ENCODE measurements around the gene ELMO1.
"Not testable (repeated sequence)": the region's sequence is repeated elsewhere in the genome, so short reads cannot be mapped to it uniquely, and the experiment has no call there.

The ELMO1 gene

DNA sequence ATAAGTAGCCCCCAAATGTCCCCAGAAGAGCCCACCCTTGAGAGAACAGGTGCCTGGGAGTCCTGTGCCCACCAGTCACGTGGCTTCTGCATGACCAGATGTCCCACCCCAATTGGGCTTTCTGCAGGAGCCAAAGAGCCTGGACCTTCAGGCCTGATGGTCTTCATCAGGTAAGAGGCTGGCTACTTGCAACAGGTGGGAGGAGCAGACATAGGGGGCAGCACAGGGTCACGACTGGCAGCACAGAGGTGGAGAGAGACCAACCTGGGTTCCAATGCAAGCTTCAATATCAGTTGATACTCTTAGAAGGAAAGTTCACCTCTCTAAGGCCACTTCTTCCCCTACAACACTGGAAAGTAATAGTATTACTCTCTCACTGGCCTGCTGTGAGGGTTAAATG is 288.0 kb downstream of the ELMO1 start:
- no peak for DNase-seq

DNA sequence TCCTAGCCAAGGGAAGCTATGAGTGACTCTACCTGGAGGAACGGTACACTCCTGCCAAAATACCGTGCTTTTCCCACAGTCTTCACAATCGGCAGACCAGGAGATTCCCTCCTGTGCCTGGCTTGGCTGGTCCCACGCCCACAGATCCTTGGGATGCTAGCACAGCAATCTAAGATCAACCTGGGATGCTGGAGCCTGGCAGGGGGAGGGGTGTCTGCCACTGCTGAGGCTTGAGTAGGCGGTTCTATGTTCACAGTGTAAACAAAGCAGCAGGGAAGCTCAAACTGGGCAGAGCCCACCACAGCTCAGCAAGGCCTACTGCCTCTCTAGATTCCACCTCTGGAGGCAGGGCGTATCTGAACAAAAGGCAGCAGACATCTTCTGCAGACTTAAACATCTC is 295.3 kb downstream of the ELMO1 start:
- DNase-seq = no peak

DNA sequence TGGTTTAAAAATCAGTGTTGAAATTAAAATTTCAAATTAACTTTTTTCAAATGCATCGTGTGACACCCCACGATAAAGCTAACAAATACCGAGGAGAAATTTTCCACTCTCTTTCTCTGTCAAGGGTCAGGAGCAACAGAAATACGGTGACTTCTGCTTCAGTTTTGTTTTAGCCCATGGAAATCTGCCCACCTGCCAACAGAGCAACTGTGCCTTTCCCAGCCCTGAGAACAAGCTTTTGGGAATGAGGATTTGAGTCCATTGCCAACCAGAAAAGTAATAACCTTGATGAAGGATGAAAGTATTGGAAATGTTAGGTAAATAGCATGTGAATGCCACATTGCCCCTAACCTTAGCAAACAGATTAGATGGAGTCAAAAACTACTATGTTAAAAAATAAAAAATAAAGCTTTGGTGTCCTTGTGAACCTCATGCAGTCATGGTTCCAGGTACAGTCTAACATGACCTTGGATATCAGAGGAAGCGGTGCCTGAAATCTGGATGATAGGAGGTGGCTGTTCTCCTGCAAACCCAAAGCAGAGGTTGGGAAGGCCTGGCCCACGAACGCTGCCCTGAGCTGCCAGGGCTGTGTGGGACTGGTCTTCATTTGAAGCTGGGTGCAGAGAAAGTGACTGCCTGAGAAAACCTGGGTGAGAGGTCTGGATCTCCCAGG is 296.8 kb downstream of the ELMO1 start:
- no peak for DNase-seq

DNA sequence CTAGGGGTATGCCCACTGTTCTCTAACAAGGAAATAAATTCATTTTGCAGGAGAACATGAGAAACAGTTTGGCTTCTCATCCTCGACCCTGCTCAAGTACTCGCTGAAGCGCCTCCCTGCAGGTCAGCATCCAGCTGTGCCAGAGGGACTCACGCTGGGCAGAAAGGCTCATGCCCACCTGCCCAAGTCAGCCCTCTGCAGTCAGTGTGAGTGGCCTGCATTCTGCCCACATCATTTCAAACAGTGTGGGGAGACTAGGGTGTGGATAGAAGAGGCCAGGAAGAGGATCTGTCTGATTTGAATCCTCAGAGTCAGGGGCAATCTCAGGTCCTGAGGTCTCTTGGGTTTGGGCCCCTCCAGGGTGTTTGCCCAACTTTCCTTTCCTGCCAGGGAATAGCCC is 297.8 kb downstream of the ELMO1 start:
- no peak for DNase-seq

DNA sequence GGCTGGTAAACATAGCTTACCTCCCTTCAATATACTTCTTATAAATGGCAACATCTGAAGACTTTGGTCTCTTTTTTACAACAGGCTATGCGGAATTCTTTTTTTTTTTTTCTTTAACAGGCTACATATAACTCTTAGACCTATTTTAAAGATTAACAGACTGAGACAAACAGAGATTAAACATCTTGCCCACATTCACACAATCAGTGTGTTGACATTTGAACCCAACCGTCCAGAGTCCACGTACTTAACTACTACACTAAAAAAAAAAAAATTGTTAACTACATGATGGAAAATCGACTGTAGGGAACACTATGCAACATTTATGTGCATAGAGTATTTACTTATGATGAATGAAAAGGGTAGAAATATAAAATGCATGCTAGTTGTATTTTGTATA is 298.5 kb downstream of the ELMO1 start:
- DNase-seq = no peak

DNA sequence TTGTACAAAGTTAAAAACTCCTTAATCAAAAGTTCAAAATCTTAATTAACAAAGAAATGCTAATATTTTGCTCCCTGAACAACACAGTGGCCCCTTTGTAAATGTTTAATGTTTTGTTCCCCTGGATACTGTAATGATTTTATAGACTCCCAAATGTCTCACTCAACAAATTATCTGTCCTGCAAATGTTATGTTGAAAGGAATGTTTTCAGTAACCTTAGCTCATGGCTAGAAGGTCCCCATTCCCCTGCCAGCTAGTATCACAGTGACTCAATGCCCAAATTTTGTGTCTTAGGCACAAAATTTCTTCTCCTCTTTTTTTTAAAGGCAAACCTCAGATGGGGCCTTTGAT is 298.9 kb downstream of the ELMO1 start:
- DNase-seq = no peak

DNA sequence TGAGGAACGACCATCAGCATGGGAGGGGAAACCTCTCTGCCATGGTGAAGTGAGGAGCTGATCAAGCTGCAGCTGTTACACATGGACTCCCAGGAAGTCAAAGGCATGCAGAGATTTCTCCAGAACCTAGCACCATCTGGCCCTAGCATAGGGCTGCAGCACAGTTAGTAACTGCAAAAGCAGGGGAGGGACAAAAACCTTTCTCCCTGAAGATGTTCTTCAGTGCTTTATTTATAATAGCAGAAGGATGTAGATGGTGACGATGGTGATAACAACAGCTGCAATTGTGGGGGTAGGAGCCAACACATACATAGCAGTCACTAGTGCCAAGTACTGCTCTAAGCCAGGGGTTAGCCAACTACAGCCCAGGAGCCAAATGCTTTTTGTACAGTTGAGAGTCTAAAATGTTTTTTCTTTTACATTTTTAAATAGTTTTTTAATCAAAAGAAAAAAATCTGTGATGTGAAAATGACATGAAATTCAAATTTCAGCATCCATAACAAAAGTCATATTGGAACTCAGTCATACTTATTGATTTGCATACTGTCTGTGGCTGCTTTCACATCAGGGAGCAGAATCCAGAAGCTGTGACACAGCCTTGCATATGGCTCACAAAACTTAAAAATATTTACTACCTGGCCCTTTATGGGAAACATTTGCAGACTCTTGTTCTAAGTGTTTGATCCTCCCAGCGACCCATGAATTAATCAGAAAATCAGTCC is 299.5 kb downstream of the ELMO1 start:
- no peak for DNase-seq

DNA sequence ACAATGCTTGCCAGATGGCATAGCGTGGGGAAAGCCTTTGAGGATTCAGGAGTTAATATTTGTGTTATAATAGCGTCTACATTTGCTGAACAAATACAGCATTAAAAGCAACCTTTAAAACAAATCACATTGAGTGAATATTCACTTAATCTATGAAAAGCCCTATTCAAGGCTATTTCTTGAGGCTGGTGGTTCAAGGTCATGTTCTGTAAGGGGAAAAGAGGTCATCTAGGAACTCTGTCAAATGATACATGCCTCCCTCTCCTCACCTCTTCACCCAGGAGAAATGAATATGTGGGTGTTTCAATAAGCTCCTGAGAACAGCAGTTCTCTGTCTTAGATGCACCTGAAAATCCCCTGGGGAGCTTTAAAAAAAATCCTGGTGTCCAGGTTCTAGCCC is 303.0 kb downstream of the ELMO1 start:
- no peak for DNase-seq

DNA sequence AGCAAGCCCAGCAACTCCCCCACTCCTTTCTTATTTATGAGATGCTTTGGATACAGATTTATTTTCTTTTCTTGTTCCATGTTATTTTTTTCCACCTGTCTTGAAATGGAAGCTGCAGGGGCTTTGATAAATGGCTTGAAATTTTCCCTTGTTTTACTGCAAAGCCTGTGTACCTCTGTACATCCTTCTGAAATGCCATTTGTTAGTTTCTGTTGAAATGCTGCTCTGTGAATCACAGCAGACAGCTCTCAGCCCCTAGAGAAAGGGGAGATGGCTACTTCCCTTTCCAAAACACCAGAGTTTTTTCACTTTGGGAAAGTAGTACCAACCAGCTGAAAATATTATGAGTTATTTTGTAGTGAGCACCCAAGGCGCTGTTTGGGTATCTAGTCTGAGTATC is 304.2 kb downstream of the ELMO1 start:
- no peak for DNase-seq

DNA sequence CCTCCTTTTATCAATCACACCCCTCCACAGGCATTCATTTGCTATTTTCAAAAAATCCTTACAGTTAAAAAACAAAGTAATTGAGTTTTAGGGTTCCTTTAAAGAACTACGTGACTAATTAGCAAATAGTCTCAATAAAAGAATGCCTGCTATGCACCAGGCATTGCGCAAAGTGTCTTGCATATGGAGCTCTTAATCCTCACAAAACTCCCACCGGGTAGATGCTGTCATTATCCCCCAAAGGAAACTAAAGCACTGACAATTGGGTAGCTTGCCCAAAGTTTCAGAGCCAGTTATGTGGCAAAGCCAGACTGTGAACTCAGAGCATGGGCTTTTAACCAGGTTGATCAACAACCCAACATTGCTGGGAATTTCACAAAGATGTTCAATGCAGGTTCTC is 305.7 kb downstream of the ELMO1 start:
- no peak for DNase-seq

DNA sequence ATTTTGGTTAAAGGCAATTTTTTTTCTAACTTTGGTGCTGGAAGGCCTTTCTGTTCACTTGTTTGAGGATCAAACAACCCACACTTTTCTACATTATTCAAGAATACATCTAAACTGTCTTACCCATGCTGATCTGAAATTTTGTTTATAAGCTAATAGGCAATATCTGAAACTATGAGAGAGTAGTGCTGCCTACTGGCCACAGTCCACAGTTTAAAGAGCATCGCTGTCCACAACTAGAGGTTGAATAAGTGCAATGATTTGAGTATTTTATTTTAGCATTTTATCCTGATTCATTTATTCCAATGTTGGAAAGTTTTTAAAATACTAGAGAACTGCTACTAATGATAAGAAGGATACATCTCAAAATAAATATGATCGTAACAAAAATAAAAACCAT is 306.9 kb downstream of the ELMO1 start:
- no peak for DNase-seq

DNA sequence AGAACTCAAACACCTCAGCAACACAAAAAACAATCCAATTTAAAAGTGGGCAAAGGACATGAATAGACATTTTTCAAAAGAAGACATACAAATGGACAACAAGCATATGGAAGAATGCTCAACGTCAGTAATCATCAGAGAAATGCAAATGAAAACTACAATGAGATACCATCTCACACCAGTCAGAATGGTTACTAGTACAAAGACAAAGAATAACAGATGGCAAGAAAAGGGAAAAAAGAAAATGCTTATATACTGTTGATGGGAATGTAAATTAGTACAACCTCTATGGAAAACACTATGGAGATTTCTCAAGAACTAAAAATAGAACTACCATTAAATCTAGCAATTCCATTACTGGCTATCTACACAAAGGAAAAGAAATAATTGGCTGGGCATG is 314.8 kb downstream of the ELMO1 start:
- DNase-seq = not testable (repeated sequence)

DNA sequence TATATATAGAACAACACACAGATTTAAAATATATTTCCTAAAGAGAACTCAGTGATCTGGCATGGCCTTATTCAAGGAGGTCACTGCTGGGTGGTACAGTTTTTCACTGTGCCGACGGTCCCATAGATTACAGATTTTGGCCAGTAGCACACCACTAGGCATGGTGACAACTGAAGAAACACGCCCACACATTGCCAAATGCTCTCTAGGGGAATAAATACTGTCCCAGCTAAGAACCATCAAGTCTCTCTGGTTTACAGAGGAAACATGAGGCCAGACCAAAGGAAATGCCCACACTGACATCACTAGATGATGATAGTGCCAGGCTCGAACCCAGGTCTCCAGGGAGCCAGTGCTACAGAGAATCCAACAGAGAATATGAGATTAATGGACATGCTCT is 316.8 kb downstream of the ELMO1 start:
- DNase-seq = no peak

DNA sequence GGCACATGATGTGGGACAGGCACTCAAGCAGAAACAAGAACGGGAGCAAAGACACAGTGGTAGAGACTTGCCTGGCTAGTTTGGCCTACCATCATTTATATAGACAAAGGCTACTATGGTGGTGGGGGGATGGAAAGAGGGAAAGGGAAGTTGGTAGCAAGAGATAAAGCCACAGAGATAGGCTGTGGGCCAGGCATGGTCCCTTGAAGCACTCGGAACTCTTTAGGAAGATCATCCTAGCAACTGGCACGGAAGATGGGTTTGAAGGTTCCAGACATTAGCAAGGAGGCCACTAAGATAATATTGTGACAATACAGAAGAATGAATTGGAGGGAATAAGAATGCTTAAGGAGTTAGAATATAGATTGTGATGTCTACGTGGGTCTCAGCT is 319.6 kb downstream of the ELMO1 start:
- no peak for DNase-seq

DNA sequence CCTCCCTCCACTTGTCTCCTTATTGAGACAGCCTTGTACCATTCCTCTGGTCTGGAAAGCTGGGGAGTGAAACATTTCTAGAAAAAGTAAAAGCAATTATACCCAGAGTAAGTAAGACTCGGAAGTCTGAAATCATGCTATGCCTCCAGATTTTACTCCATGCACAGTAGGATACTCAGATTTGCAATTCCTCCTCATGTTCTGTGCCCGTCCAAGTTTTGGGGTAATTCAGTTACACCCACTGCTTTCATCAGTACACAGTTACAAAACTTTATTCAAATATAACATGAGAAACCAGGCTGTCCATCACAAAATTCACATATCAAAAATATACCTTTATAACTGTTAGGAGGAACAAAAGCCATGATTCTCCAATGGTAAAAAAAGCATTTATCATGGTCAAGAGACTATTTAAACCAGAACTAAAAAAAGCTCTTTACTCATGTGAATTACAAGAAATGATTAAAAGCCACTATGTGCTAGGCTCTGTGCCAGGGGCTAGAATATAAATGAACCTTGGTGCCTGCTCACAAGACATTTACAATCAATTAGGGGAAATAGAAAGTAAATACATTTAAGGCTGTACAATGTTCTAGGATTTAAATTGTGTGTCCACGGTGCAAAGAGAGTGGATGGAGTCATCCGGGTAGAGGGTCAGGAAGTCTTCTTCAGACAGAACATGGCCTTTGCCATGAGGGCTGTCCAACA is 320.2 kb downstream of the ELMO1 start:
- no peak for DNase-seq

DNA sequence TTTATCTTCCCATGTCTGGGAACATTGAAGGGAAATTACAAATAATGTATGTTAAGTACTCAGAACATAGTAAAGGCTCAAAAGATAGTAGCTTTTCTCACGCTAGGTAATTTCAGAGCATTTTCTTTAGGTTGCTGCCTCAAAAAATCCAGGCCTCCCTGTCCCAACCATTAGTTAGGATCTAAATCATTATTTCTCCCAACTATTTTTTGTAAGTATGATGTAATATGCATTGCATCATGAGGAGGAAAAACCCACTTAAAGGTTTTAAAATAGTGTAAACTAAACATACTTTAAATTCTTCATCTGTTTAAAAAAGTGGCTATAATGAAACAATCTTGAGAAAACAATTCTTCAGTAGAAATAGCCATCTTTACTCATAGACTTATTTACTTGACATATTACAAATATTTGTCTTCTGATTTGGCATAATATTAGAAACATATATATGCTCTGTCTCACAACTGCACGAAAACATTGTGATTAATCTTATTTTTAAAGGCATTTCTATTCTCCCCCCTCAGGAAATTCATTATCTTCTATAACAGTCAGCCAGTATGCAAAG is 329.3 kb downstream of the ELMO1 start:
- DNase-seq = no peak

DNA sequence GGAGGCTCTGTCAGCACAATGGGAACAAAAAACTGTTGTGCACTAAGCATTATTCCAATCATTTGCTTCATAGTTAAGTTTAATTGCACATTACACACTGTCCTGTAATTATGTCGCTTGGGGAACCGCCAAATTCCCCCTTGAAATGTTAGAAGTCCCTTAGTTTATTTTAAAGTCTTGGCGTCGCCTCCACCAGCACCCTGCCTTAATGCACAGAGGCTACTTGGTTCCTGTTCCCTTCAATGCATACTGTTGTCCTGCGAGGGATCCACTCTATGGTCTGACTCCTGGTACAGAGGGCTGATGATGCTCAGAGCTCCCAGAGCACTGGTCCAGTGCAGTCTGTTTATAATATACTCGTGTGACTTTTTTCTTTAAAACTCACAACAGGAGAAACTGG is 330.7 kb downstream of the ELMO1 start:
- DNase-seq = no peak

DNA sequence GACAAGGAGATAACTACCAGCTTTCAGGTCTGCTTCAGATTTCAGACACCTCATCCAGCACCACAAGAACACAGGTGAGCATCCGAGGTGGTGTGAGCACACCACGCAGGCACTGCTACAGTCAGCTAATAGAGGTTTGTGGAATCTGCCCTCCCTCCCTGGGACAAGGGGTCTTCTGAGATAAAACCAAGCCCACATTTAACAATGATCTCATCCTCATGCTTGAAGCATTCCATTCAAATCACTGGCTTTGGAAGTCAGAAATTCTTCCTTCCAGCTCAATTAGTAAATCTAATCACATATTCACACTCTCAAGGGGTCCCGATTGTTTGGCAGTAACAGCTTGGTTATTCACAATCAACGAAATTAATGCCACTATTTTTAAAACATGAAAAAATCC is 331.4 kb downstream of the ELMO1 start:
- no peak for DNase-seq

DNA sequence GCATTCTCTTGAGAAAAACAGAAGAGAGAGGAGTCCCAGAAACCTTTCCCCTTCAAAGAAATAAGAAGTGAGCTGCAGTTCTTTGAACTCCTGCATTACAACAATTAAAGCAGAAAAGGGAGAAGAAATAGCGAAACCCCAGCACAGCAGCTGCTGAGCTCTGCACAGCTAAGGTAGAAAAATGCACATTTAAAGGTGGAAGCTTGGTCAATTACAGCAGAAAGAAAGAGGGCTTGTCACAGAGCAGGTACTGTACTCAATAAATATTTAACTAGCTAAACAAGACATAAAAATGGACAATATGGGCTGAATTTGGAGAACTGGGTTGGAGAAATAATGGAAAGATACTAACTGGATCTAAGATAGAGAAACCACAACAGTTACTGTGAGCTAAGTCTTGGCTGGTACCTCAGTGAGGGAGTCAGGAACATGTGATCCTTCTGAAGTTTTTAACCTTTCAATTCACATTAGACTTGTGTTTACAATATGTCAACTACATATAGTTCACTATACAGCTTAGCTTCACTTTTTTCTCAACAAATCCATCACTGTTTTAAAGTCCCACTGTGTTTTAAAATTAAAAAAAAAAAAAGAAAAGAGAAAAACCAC is 332.5 kb downstream of the ELMO1 start:
- DNase-seq = no peak

DNA sequence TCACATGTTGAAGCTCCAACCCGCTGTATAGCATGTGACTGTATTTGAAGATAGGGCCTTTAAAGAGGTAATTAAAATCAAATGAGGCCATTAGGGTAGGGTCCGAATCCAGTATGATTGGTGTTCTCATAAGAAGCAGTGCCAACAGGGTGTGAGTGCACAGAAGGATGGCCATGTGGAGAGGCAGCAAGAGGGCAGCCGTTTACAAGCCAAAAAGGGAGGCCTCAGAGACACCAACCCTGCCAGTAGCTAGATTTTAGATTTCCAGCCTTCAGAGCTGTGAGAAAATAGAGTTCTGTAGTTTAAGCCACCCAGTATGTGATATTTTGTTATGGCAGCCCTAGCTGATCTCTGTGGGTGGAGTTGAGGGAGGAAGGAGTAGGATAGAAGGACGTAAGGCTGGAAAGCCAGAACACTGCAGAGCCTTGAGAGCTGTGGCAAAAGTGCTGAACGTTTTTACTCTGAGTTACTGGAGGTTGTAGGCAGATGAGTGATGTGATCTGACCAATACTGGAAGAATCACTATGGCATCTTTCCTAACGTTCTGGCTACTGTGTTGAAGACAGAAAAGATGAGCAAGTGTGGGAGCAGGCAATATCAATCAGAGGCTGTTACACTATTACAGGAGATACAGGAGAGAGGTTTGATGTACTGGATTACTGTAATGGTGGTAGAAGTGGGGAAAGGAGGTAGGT is 334.9 kb downstream of the ELMO1 start:
- DNase-seq = no peak

DNA sequence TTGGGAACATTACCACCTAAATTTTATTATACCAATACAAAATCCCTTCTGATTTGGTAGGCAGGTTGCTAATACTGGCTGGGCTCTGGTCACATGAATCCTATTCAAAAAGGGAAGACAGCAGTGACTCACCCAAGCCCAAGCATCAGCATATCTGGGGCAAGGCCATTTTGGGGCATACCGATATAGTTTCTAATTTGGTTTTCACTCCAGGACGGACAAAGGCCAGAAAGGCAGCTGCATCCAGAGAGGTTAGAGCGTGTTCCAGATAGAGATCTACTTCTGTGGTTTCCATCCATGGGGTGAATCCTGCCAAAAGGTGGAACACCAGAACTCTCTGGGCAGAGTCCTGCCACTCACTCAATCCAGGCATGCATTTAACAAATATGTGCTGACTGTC is 335.8 kb downstream of the ELMO1 start:
- no peak for DNase-seq

DNA sequence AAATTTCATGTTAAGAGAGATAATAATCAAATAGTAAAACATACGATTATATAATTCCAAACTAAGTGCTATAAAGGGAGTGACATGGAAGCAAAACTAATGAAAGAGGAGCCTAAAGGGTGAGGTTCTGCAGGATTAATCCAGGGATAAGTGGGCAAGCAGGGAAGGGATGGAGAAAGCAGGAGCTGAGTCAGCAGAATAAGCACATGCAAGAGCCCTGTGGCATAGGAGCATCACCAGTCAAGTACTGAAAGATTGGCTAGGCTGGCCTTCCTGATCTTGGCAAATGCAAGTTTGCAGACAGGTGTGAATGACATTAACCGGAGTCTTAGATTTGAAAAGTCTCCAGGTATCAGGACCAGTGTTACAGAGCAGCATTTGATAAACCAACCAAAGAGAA is 336.4 kb downstream of the ELMO1 start:
- no peak for DNase-seq

DNA sequence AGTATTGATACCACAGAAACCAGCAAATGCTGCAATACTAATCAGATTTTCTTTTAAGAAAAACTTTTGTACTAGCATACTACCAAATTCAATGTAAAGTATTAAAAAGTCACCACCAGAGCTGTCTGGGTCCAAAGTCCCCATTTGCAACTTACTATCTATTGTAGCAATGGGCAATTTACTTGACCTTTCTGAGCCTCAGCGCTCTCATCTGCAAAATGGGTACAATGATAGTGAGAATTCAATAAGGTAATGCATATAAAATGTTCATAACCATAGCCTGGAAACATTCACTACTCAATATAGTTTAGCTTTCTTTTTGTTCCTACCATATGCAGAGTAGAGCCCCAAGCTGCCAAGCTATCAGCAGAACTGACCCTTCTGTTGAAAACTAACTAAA is 337.2 kb downstream of the ELMO1 start:
- no peak for DNase-seq
